AG04449 (cell line): ENCODE data around the gene KRTAP29-1.

Experiments used
- CTCF ChIA-PET: fragments of 350-600 bp; formaldehyde crosslinking; extraction: SDS; loops from one replicate; lab custom pipeline; 2021; ENCODE audit warnings: antibody characterized with exemption; lab: Yijun Ruan, JAX
- POLR2A ChIA-PET: fragments of 400-600, 350-600 bp; formaldehyde crosslinking; extraction: SDS; loops from one replicate; lab custom pipeline; 2020; ENCODE audit warnings: antibody characterized with exemption, inconsistent platforms; lab: Yijun Ruan, JAX
- DNase-seq: peaks from one replicate; pipeline ENCODE4 v3.0.0-alpha.2; 2010; ENCODE audit warnings: low read depth, low spot score
- H3K4me3 ChIP-seq: 2 replicates; pipeline ENCODE4 v1.5.1; 2011; ENCODE audit warnings: low read depth, mild to moderate bottlenecking, control low read depth, low read length
- CTCF ChIP-seq: IDR thresholded peaks from one replicate; pipeline ENCODE4 v1.5.1; 2011; ENCODE audit warnings: mild to moderate bottlenecking, moderate library complexity, low read length, control low read depth, inconsistent platforms; ENCODE audit not compliant: insufficient read depth; ENCODE audit errors: missing control alignments

Gene KRTAP29-1

GRCh38 chr17:41315204-41315794 lies 12.6 kb upstream of the KRTAP29-1 start, which contains the start of gene KRTAP17-1:
Gene KRTAP17-1, minus strand, starts transcription at chr17:41315710. Its CDS starts 60 bp downstream, at chr17:41315650.
- CTCF ChIA-PET = interaction anchor here (1.2 to 11.4 kb wide), 2 partner anchors 16 to 234 kb away, joined by 4 to 90 read pairs; no protein-coding TSS in a partner anchor
- TF ChIP-seq CTCF = no peak
- no peak within 1 kb of the TSS for H3K4me3 ChIP-seq
- no peak for DNase-seq
- POLR2A ChIA-PET = no interaction called here

- POLR2A ChIA-PET = no interaction called here
- TF ChIP-seq CTCF = no peak
- CTCF ChIA-PET = interaction anchor here (1.7 kb wide), 1 partner anchor 11 kb away, joined by 12 read pairs; no protein-coding TSS in a partner anchor
- H3K4me3 ChIP-seq = no peak overlapping the region
- DNase-seq = no peak
These were observed 8.5 kb upstream of the KRTAP29-1 start for GRCh38 chr17:41311111-41311510.

- TF ChIP-seq CTCF = no peak
- H3K4me3 ChIP-seq = no peak within 1 kb of the TSS
- POLR2A ChIA-PET = no interaction called here
- CTCF ChIA-PET = interaction anchor here (1.7 to 2.6 kb wide), 2 partner anchors 13 to 21 kb away, joined by 7 to 9 read pairs; no protein-coding TSS in a partner anchor
- no peak for DNase-seq
These were observed 6.3 kb upstream of the KRTAP29-1 start, which contains the start of gene KRTAP16-1 for GRCh38 chr17:41308918-41309359. Gene KRTAP16-1, minus strand, starts transcription at chr17:41309309. Its CDS starts 56 bp downstream, at chr17:41309253.

GRCh38 chr17:41308251-41308917 lies 5.7 kb upstream of the KRTAP29-1 start:
- H3K4me3 ChIP-seq = no peak overlapping the region
- DNase-seq = no peak
- CTCF ChIA-PET = interaction anchor here (1.7 to 2.6 kb wide), 2 partner anchors 14 to 22 kb away, joined by 7 to 9 read pairs; no protein-coding TSS in a partner anchor
- POLR2A ChIA-PET = no interaction called here
- no peak for TF ChIP-seq CTCF

GRCh38 chr17:41307647-41308046 lies 5.0 kb upstream of the KRTAP29-1 start:
- H3K4me3 ChIP-seq = no peak overlapping the region
- ChIA-PET CTCF (interaction anchor here (2.6 kb wide), 1 partner anchor 15 kb away, joined by 9 read pairs; no protein-coding TSS in a partner anchor), POLR2A (no interaction called here)
- no peak for TF ChIP-seq CTCF
- DNase-seq = no peak

- TF ChIP-seq CTCF = no peak
- ChIA-PET POLR2A (no interaction called here), CTCF (interaction anchor here (3.0 kb wide), 1 partner anchor 18 kb away, joined by 13 read pairs; no protein-coding TSS in a partner anchor)
- no peak for DNase-seq
- H3K4me3 ChIP-seq = no peak overlapping the region
These were observed 1.4 kb upstream of the KRTAP29-1 start for GRCh38 chr17:41304091-41304490.
